Fibroblast of skin of back (primary cell): ENCODE measurements around the gene MED31.
"Not testable (repeated sequence)": the region's sequence is repeated elsewhere in the genome, so short reads cannot be mapped to it uniquely, and the experiment has no call there.

ENCODE experiments used
- DNase-seq: peaks from one replicate; pipeline ENCODE4 v3.0.0-alpha.2; 2013

Gene MED31

GRCh38 chr17:6677158-6677831 lies 25.9 kb upstream of the MED31 start:
- DNase-seq: peak; percentile 65

- no peak for DNase-seq
Measured at GRCh38 chr17:6676802-6677157, 25.4 kb upstream of the MED31 start.

GRCh38 chr17:6675201-6675825 lies 23.9 kb upstream of the MED31 start:
- DNase-seq: no peak

- DNase-seq: no peak
Measured at GRCh38 chr17:6674586-6674985, 23.2 kb upstream of the MED31 start.

GRCh38 chr17:6671431-6671830 lies 20.0 kb upstream of the MED31 start:
- DNase-seq: no peak

- no peak for DNase-seq
Measured at GRCh38 chr17:6670999-6671398, 19.6 kb upstream of the MED31 start.

- no peak for DNase-seq
Measured at GRCh38 chr17:6670571-6670970, 19.2 kb upstream of the MED31 start.

- no peak for DNase-seq
Measured at GRCh38 chr17:6669479-6670212, 18.2 kb upstream of the MED31 start.

GRCh38 chr17:6668727-6669425 lies 17.5 kb upstream of the MED31 start:
- no peak for DNase-seq

GRCh38 chr17:6668219-6668618 lies 16.8 kb upstream of the MED31 start:
- no peak for DNase-seq

- no peak for DNase-seq
Measured at GRCh38 chr17:6667516-6667915, 16.1 kb upstream of the MED31 start.

- DNase-seq: no peak
Measured at GRCh38 chr17:6666557-6666956, 15.2 kb upstream of the MED31 start.

GRCh38 chr17:6666077-6666521 lies 14.7 kb upstream of the MED31 start:
- peak; percentile 77 for DNase-seq

GRCh38 chr17:6663200-6663599 lies 11.8 kb upstream of the MED31 start:
- DNase-seq: not testable (repeated sequence)

- no peak for DNase-seq
Measured at GRCh38 chr17:6661464-6661848, 10.1 kb upstream of the MED31 start.

- no peak for DNase-seq
Measured at GRCh38 chr17:6660805-6661463, 9.5 kb upstream of the MED31 start.

GRCh38 chr17:6660101-6660500 lies 8.7 kb upstream of the MED31 start:
- DNase-seq: no peak

- DNase-seq: not testable (repeated sequence)
Measured at GRCh38 chr17:6658411-6658810, 7.0 kb upstream of the MED31 start.

- no peak for DNase-seq
Measured at GRCh38 chr17:6657633-6658287, 6.4 kb upstream of the MED31 start.

GRCh38 chr17:6656797-6657632 lies 5.6 kb upstream of the MED31 start:
- not testable (repeated sequence) for DNase-seq

- not testable (repeated sequence) for DNase-seq
Measured at GRCh38 chr17:6655732-6656361, 4.4 kb upstream of the MED31 start.
